OCI-LY7 (cell line): ENCODE measurements around the gene EML5. TPM values are rescaled to one million over a fixed set of nuclear protein-coding genes. Genes with fewer than 3 reads are reported as not detected.

ENCODE experiments used
- BruUV-seq: library from RNA; stranded (reverse); fragments of 400-500 nt; replicated peaks from 2 replicates; lab custom pipeline; 2021; lab: Mats Ljungman, UMichigan
- CTCF ChIA-PET: fragments of 300-600 bp; sonication (Branson Sonifier 250); formaldehyde crosslinking; loops from one replicate; lab custom pipeline; 2022; ENCODE audit warnings: antibody characterized with exemption; ENCODE audit not compliant: unreplicated experiment; lab: Charles Lee
- POLR2A ChIA-PET: fragments of 300-600 bp; sonication (Branson Sonifier 250); formaldehyde crosslinking; loops from one replicate; lab custom pipeline; 2022; ENCODE audit warnings: antibody characterized with exemption; lab: Charles Lee
- DNase-seq: peaks from one replicate; pipeline ENCODE4 v3.0.0-alpha.2; 2015; ENCODE audit warnings: low spot score
- H2AFZ ChIP-seq: fragments of 200-600 bp; sonication (generic), shearing (Covaris generic); 2 replicates; pipeline ENCODE4 v1.6.1; 2014; ENCODE audit warnings: mild to moderate bottlenecking, antibody characterized with exemption, low read length, moderate library complexity
- H3K27ac ChIP-seq: fragments of 200-600 bp; sonication (generic); 2 replicates; pipeline ENCODE4 v1.5.1; 2014; ENCODE audit warnings: mixed run types, low read depth, mild to moderate bottlenecking, moderate library complexity, low read length, inconsistent platforms; ENCODE audit not compliant: poor library complexity, severe bottlenecking
- H3K36me3 ChIP-seq: fragments of 200-600 bp; sonication (generic); 2 replicates; pipeline ENCODE4 v1.6.1; 2014; ENCODE audit warnings: mild to moderate bottlenecking, antibody characterized with exemption, low read length, moderate library complexity, mixed read lengths; ENCODE audit not compliant: insufficient read depth
- H3K4me1 ChIP-seq: fragments of 200-600 bp; sonication (generic); 2 replicates; pipeline ENCODE4 v1.5.1; 2014; ENCODE audit warnings: mild to moderate bottlenecking, low read length; ENCODE audit not compliant: insufficient read depth, poor library complexity, severe bottlenecking
- H3K4me2 ChIP-seq: fragments of 200-600 bp; sonication (generic); 2 replicates; pipeline ENCODE4 v1.6.1; 2014; ENCODE audit warnings: mild to moderate bottlenecking, low read length
- H3K4me3 ChIP-seq: fragments of 200-600 bp; sonication (generic); 2 replicates; pipeline ENCODE4 v1.5.1; 2014; ENCODE audit warnings: mild to moderate bottlenecking, low read depth, low read length; ENCODE audit not compliant: poor library complexity, severe bottlenecking
- H3K79me2 ChIP-seq: fragments of 200-600 bp; sonication (generic); 2 replicates; pipeline ENCODE4 v1.6.1; 2016; ENCODE audit warnings: low read depth, mild to moderate bottlenecking, low read length, moderate library complexity, mixed read lengths; ENCODE audit not compliant: insufficient read depth
- H3K9me2 ChIP-seq: fragments of 200-600 bp; sonication (generic); 2 replicates; pipeline ENCODE4 v1.6.1; 2016; ENCODE audit warnings: mild to moderate bottlenecking, low read length, mixed read lengths; ENCODE audit not compliant: insufficient read depth
- H3K9me3 ChIP-seq: fragments of 200-600 bp; sonication (generic); 2 replicates; pipeline ENCODE4 v1.6.1; 2014; ENCODE audit warnings: mild to moderate bottlenecking, mixed run types, low read length, mixed read lengths
- H4K20me1 ChIP-seq: fragments of 200-600 bp; sonication (generic); 2 replicates; pipeline ENCODE4 v1.6.1; 2014; ENCODE audit warnings: mild to moderate bottlenecking, antibody characterized with exemption, low read length, moderate library complexity, mixed read lengths; ENCODE audit not compliant: insufficient read depth
- EZH2phosphoT487 ChIP-seq: fragments of 200-600 bp; sonication (generic); IDR thresholded peaks from 2 replicates; pipeline ENCODE4 v1.6.1; 2018; ENCODE audit warnings: low read depth, borderline replicate concordance, mild to moderate bottlenecking, mixed run types, antibody characterized with exemption, low read length, moderate library complexity, mixed read lengths
- intact Hi-C: fragments of 100-400 bp; cut with micrococcal nuclease; formaldehyde crosslinking; loops from one replicate; pipeline ENCODE4 v1.10.0; 2022; ENCODE audit not compliant: unreplicated experiment
- total RNA-seq, 2 experiments: library from RNA; depleted of rRNA in 1 of 2; stranded (reverse); fragments of >200 nt in 1 of 2; shearing (Covaris generic) in 1 of 2; gene quantifications; 2 replicates each; pipeline ENCODE4 v1.2.3, GENCODE V29; 2014 to 2022
- TF ChIP-seq, protein P1 (sequence below): fragments of 200-600 bp; sonication (generic); conservative IDR thresholded peaks from 2 replicates; pipeline ENCODE4 v1.5.1; 2014; ENCODE audit warnings: mild to moderate bottlenecking, antibody characterized with exemption, low read length, moderate library complexity, mixed read lengths

The EML5 gene
- total RNA-seq, 2 experiments from 2014 or later: 1.8 to 5.6 TPM

DNA sequence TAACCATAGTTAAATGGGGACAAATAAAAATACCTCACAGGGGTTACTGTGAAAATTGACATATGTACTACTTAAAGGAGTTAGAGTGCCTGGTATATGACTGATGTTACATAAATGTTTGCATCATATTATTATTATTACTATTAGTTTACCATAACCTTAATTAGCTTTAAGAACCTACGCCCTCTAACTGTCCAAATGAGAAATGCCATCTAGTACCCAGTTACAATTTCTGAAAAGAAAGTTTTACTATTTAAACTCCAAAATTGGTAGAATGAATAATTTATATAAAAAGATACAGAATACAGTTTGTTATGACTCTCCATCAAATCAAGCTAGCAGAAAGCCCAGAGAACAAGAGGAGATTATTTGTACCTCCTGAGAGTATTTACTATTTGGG is 42.3 kb downstream of the EML5 start:
- no peak overlapping the region for H3K27ac ChIP-seq
- H3K9me2 ChIP-seq: no peaks in the 10 kb centered on the region
- ChIA-PET CTCF (no interaction called here), POLR2A (interaction anchor here (1.3 kb wide), 1 partner anchor 9 kb away, joined by 4 read pairs; no protein-coding TSS in a partner anchor)
- H3K36me3 ChIP-seq: no peaks in the 10 kb centered on the region
- H3K79me2 ChIP-seq: no peaks in the 10 kb centered on the region
- TF ChIP-seq EZH2phosphoT487: no peak
- TF ChIP-seq, protein P1, sequence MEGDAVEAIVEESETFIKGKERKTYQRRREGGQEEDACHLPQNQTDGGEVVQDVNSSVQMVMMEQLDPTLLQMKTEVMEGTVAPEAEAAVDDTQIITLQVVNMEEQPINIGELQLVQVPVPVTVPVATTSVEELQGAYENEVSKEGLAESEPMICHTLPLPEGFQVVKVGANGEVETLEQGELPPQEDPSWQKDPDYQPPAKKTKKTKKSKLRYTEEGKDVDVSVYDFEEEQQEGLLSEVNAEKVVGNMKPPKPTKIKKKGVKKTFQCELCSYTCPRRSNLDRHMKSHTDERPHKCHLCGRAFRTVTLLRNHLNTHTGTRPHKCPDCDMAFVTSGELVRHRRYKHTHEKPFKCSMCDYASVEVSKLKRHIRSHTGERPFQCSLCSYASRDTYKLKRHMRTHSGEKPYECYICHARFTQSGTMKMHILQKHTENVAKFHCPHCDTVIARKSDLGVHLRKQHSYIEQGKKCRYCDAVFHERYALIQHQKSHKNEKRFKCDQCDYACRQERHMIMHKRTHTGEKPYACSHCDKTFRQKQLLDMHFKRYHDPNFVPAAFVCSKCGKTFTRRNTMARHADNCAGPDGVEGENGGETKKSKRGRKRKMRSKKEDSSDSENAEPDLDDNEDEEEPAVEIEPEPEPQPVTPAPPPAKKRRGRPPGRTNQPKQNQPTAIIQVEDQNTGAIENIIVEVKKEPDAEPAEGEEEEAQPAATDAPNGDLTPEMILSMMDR: peak; percentile 63
- no peak overlapping the region for H3K4me2 ChIP-seq
- no peak for DNase-seq
- intact Hi-C loops: no loop called here
- H4K20me1 ChIP-seq: no peaks in the 10 kb centered on the region
- H3K4me3 ChIP-seq: no peak overlapping the region
- no TSS peak for BruUV-seq
- H3K4me1 ChIP-seq: no peaks in the 10 kb centered on the region
- H3K9me3 ChIP-seq: no peaks in the 10 kb centered on the region
- no peak overlapping the region for H2AFZ ChIP-seq

DNA sequence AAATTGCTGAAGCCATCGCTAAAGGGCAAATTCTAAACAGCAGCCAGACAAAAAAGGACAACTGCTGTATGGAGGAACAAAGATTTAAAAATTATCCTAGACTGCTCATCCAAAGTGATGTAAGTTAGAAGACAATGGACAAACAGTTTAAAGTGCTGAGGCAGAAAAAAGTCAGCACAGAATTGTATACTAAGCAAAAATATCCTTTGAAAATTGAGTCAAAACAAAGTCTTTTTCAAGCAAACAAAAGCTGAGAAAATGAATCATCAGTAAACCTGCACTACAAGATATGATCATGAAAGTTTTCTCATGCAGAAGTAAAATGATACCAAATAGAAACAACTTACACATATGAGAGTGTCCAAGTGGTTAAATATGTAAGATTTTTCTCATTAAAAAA is 43.6 kb downstream of the EML5 start:
- Histone ChIP-seq H3K36me3 (no peaks in the 10 kb centered on the region), H3K27ac (no peak overlapping the region), H2AFZ (no peak overlapping the region), H3K4me1 (no peaks in the 10 kb centered on the region), H3K4me2 (no peak overlapping the region), H4K20me1 (no peaks in the 10 kb centered on the region), H3K4me3 (no peak overlapping the region), H3K9me2 (no peaks in the 10 kb centered on the region), H3K79me2 (no peaks in the 10 kb centered on the region), H3K9me3 (no peaks in the 10 kb centered on the region)
- DNase-seq: no peak
- ChIA-PET CTCF (no interaction called here), POLR2A (no interaction called here)
- intact Hi-C loops: no loop called here
- no TSS peak for BruUV-seq
- TF ChIP-seq, protein P1: no peak
- no peak for TF ChIP-seq EZH2phosphoT487

DNA sequence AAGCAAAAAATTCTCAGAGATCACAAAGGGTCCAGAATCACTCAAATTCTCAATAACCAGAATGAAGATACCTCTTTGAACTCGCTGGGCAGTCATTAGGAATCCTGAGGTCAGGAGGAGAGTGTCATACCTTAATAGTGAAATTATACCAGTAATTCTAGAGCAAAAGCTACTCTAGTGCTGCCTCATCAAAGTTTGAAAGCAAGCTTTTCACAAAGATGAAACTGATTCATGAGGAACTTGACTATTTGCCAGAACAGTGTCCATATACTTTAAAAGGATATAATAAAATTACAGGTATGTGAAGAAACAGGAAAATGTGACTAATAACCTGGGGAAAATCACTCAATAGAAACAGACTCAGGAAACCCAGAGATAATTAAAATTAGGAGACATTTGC is 44.5 kb downstream of the EML5 start:
- Histone ChIP-seq H3K4me1 (no peaks in the 10 kb centered on the region), H4K20me1 (no peaks in the 10 kb centered on the region), H2AFZ (no peak overlapping the region), H3K4me3 (no peak overlapping the region), H3K36me3 (no peaks in the 10 kb centered on the region), H3K9me2 (no peaks in the 10 kb centered on the region), H3K79me2 (no peaks in the 10 kb centered on the region), H3K9me3 (no peaks in the 10 kb centered on the region), H3K4me2 (no peak overlapping the region), H3K27ac (no peak overlapping the region)
- no peak for TF ChIP-seq EZH2phosphoT487
- intact Hi-C loops: no loop called here
- ChIA-PET POLR2A (interaction anchor here (0.5 to 0.9 kb wide), 2 partner anchors 11 to 82 kb away, joined by 3 to 5 read pairs; no protein-coding TSS in a partner anchor), CTCF (no interaction called here)
- no peak for DNase-seq
- no TSS peak for BruUV-seq
